ENCODE data around the gene TCP11L2.
A peak's percentile ranks its signal among the peaks of the same experiment; 100 is the strongest.
"Not testable (repeated sequence)": the region's sequence is repeated elsewhere in the genome, so short reads cannot be mapped to it uniquely, and the experiment has no call there.

TCP11L2 gene

DNA sequence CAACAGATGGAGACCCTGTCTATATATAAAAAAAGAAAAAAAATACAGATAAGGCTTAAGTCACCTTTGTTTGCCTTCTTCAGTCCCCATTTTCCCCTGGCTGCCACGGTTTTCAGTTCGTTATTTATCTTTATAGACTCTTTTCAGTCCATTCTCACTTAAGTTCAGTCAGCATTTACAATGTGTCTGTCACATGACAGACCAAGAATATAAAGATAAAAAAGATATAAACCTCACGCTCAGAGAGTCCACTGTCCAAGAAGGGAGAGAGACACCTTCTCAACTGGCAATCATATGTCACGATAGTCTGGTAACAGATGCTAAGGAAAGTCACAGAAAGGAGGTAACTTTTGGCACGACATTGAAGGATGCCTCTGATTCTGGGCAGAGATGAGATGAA lies 41.6 kb downstream of the TCP11L2 start:
- DNase-seq (ENCODE audit: low spot score) = no peak

DNA sequence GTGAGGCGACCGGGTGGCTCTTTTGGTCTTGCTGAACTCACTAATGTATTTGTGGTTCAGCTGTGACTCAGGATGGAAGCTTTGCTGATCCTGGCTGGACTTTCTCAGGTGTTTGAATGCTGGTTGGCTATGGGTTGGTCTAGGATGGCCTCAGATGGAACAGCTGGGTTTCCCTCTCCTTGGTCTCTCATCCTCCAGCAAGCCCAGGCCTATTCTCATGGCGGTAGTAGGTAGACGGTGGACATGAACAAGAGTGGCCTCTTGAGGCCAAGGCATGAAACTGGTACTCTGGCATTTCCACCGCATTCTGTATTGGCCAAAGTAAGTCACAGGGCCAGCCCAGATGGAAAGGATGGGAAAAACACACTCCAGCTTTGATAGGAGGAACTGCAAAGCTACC lies 43.2 kb downstream of the TCP11L2 start:
- no peak for DNase-seq (ENCODE audit: low spot score)

- no peak for DNase-seq (ENCODE audit: low spot score)
Observed at GRCh38 chr12:106348411-106348810, 45.9 kb downstream of the TCP11L2 start.

DNA sequence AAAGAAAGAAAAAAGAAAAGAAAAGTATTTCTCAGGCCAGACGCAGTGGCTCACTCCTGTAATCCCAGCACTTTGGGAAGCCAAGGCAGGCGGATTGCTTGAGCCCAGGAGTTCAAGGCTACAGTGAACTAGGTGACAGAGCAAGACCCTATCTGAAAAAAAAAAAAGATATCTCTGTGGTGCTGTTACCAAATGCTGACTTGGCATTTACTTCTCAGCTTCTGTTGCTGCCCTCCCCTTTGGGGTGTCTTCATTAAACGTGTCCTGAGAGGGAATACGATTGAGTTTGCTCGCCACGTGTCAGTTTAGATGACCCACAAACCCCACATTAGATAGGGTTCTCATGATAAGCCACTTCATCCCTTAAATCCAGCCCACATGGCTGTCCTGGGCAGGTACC lies 50.6 kb downstream of the TCP11L2 start:
- DNase-seq (ENCODE audit: low spot score) = no peak

DNA sequence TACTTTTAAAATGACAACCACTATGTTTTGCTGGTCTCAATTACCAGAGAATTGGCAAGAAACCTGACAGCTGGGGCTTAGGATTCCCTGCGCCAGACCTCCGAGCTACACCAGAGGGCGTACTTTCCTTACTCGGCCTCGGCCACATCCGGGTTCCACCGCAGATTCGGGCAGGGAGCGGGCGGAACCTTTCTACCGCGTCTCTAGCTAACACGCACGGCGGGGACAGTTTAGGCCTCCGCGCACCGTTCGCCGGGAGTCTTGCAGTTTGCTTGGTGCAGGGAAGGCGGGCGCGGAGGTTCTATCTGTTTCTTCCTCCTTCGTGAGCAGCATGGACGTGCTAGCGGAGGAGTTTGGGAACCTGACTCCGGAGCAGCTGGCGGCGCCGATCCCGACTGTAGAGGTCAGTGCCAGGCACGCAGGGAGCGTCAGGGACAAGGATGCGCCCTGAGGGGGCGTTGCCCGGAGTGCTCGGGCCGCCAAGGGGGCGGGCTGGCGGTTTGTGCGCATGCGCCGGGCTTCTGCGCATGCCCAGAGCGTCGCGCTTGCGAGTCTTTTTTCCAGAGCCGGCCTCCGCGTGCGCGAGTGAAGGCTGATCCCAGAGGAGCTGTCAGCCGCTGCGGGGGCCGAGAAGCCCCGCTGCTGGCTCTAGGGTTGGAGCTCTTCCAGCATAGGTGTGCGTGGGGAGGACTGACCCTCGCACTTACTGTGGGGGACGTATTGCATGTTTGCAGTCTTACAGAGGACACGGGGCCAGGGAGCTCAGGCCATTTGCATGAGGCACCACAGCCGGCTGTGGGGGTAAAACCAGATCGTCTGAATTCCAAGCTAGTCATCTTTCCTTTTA lies 55.2 kb downstream of the TCP11L2 start, which contains the start of gene POLR3B:
Gene POLR3B (plus strand): TSS at position 200 of the 847 bp plus-strand sequence. CDS start 132 bp downstream, at position 332.
- peak; percentile 96 for DNase-seq (ENCODE audit: low spot score)

DNA sequence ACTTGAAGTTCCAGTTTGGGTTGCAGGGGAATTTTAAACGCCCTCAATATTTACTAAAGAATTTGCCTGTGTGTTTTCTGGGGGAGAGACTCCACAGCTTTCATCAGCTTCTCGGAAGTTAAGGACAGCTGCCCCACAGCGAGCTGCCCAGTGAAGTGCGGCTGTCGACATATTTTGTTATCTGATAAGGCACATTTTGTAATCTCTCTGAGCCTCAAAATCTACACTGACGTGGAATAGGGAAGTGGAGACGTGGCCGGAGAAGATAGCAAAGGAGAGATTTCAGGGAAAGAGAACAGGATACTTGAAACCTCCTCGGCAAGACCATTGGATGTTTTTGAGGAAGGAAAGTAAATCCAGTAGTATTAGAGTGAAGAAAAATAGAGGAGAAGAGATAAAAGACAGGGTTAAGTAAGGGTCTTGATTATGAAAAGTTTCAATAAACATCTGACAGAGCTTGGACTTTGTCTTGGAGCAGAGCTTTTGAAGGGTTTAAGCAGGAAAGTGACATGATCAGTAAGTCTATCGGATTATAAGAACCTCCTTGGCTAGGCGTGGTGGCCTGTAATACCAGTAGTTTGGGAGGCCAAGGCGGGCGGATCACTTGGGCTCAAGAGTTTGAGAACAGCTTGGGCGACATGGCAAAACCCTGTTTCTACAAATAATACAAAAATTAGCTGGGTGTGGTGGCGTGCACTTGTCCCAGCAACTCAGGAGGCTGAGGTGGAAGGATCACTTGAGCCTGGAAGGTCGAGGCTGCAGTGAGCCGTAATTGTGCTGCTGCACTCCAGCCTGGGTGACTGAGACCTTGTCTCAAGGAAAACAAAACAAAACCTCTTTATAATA lies 56.1 kb downstream of the TCP11L2 start:
- no peak for DNase-seq (ENCODE audit: low spot score)

DNA sequence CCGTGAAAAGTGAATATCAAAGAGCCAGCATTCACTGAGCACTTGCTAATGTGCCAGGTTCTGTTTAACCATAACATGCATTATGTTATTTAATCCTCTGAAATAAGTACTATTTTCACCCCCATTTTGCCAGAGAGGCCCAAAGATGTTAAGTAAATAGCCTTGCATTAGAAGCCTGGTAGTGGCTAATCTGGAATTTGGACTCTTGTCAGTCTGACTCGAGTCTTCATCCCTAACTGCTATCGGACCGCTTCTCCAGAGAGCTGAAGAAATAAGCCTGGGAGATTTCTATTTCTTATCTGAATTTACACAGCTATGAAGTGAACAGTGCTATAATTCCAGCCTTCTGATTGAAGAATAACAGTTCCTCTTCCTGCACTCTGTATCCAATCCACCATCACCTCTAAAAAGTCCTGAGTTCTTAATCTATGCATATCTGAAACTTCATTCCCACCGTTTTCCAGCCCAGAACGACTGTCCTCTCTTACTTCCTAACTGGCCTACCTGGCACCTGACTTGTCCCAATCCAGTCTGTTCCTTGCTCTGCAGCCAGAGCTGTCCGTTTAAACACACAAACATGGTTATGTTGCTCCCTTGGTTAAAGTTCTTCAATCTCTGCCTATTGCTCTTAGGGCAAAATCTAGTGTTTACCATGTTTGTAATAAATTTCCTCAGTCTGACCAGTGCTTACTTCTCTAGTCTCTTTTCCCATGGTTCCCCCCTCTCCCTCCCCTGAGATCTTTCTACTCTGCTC lies 57.3 kb downstream of the TCP11L2 start:
- no peak for DNase-seq (ENCODE audit: low spot score)

DNA sequence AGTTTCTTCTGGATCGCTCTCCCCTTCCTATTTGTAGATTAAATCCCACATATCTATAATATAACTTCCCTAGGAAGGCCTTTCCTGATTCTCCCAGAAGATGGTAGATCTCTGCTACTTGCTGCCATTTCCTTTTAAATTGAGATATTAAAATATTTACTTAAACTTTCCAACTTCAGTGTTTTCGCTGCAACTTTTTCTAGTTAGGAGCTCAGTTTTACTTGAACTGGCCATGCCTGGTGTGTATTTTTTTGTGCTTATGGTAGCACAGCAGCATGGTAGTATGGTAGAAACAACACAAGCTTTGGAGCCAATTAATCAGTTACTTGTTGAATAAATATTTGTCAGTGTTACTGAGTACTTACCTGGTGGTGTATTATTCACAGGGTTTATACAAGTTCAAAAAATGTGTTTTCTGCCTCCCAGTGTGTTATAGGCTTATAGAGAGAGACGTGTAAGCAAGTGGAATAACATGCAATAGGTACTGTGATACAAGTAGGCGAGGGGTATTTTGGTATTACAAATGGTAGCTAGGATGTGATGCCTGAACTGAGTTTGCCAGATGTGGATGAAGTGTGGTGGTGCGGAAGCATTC lies 58.0 kb downstream of the TCP11L2 start:
- DNase-seq (ENCODE audit: low spot score) = no peak

DNA sequence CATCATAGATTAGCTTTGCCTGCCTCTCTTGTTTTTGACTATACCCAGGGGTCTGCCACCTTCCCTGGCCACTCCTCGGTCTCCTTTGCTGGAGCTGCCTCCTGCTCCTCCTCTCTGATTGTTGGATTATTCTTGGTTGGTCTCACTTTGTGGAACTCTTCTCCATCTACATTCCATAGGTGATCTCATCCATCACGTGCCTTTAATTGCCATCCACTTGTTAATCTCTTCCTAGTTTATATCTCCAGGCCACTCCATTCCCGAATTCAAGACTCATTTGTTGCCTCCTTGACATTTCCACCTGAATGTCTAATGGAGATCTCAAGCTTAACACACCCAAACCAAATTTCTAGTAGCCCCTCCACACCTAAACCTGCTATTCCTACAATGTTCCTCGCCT lies 60.4 kb downstream of the TCP11L2 start:
- DNase-seq (ENCODE audit: low spot score) = no peak

- DNase-seq (ENCODE audit: low spot score) = no peak
Observed at GRCh38 chr12:106364261-106364660, 61.7 kb downstream of the TCP11L2 start.

- no peak for DNase-seq (ENCODE audit: low spot score)
Observed at GRCh38 chr12:106369624-106370346, 67.3 kb downstream of the TCP11L2 start.

GRCh38 chr12:106378788-106379187 lies 76.3 kb downstream of the TCP11L2 start:
- DNase-seq (ENCODE audit: low spot score) = peak; percentile 6

- DNase-seq (ENCODE audit: low spot score) = no peak
Observed at GRCh38 chr12:106380954-106381353, 78.4 kb downstream of the TCP11L2 start.

GRCh38 chr12:106381866-106382265 lies 79.3 kb downstream of the TCP11L2 start:
- not testable (repeated sequence) for DNase-seq (ENCODE audit: low spot score)

GRCh38 chr12:106386813-106387535 lies 84.4 kb downstream of the TCP11L2 start:
- no peak for DNase-seq (ENCODE audit: low spot score)

- no peak for DNase-seq (ENCODE audit: low spot score)
Observed at GRCh38 chr12:106387848-106388377, 85.4 kb downstream of the TCP11L2 start.

- DNase-seq (ENCODE audit: low spot score) = no peak
Observed at GRCh38 chr12:106389151-106389550, 86.6 kb downstream of the TCP11L2 start.

DNA sequence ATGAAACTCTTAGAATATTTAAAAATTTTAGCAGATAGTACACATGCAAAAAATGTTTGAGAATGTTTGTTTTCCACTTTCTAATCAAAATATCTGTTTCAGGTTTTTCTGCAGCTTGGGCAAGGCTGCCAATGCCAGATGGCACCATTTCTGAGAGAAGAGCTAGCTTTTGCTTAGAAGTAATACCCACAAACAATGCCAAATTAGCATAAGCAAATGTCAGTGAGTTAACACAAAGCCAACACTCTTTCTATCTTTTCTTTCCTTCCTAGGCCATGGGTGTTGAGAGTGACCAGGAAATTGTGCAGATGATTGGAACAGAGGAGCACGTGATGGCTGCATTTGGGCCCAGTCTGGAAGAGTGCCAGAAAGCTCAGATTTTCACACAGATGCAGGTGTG lies 90.2 kb downstream of the TCP11L2 start:
- no peak for DNase-seq (ENCODE audit: low spot score)

All from CD4-positive, alpha-beta T cell treated with Interleukin-15 for 4 hours (primary cell).